A673 (cell line): Measurements from ENCODE around the gene VWA7. TPM values are rescaled to one million over a fixed set of nuclear protein-coding genes. Genes with fewer than 3 reads are reported as not detected.
"Not testable (repeated sequence)": the region's sequence is repeated elsewhere in the genome, so short reads cannot be mapped to it uniquely, and the experiment has no call there.

ENCODE experiments used
- BruUV-seq: library from RNA; stranded (reverse); fragments of 400-500 nt; replicated peaks from 2 replicates; lab custom pipeline; 2021; lab: Mats Ljungman, UMichigan
- CTCF ChIA-PET: fragments of 300-600 bp; sonication (Branson Sonifier 250); formaldehyde crosslinking; loops from one replicate; lab custom pipeline; 2022; ENCODE audit warnings: antibody characterized with exemption; lab: Charles Lee
- POLR2A ChIA-PET: fragments of 300-600 bp; sonication (Branson Sonifier 250); formaldehyde crosslinking; loops from one replicate; lab custom pipeline; 2022; ENCODE audit warnings: antibody characterized with exemption; ENCODE audit not compliant: low non-redundant PET; lab: Charles Lee
- DNase-seq: peaks from one replicate; pipeline ENCODE4 v3.0.0-alpha.2; 2015; ENCODE audit warnings: low spot score
- H3K27ac ChIP-seq: fragments of 200-600 bp; sonication (generic); 2 replicates; pipeline ENCODE4 v1.5.1; 2016; ENCODE audit warnings: mixed run types, low read depth, mild to moderate bottlenecking, mixed read lengths, antibody characterized with exemption, low read length; ENCODE audit not compliant: poor library complexity, severe bottlenecking
- H3K27me3 ChIP-seq: fragments of 200-600 bp; sonication (generic); replicated peaks from 2 replicates; pipeline ENCODE4 v1.6.1; 2017; ENCODE audit warnings: mixed run types, low read depth, mild to moderate bottlenecking, mixed read lengths, antibody characterized with exemption, low read length; ENCODE audit not compliant: insufficient read depth, poor library complexity
- H3K36me3 ChIP-seq: fragments of 200-600 bp; sonication (generic); 2 replicates; pipeline ENCODE4 v1.6.1; 2016; ENCODE audit warnings: mixed run types, mild to moderate bottlenecking, mixed read lengths, antibody characterized with exemption, low read length; ENCODE audit not compliant: insufficient read depth, poor library complexity, severe bottlenecking
- H3K4me1 ChIP-seq: fragments of 200-600 bp; sonication (generic); 2 replicates; pipeline ENCODE4 v1.6.1; 2017; ENCODE audit warnings: mixed run types, mild to moderate bottlenecking, mixed read lengths, antibody characterized with exemption, low read length; ENCODE audit not compliant: insufficient read depth, poor library complexity, severe bottlenecking
- H3K4me3 ChIP-seq: fragments of 200-600 bp; sonication (generic); 2 replicates; pipeline ENCODE4 v1.5.1; 2016; ENCODE audit warnings: low read depth, mixed run types, mild to moderate bottlenecking, mixed read lengths, low read length; ENCODE audit not compliant: poor library complexity, severe bottlenecking
- H3K9me3 ChIP-seq: fragments of 200-600 bp; sonication (generic); 2 replicates; pipeline ENCODE4 v1.6.1; 2016; ENCODE audit warnings: mixed run types, low read depth, mild to moderate bottlenecking, mixed read lengths, antibody characterized with exemption, low read length; ENCODE audit not compliant: poor library complexity, severe bottlenecking
- EZH2 ChIP-seq: fragments of 200-600 bp; sonication (generic); IDR thresholded peaks from 2 replicates; pipeline ENCODE4 v1.6.1; 2017; ENCODE audit warnings: borderline replicate concordance, low read depth, mild to moderate bottlenecking, mixed read lengths, antibody characterized with exemption, low read length; ENCODE audit not compliant: poor library complexity, severe bottlenecking
- intact Hi-C: fragments of 100-400 bp; cut with micrococcal nuclease; formaldehyde crosslinking; loops from one replicate; pipeline ENCODE4 v1.10.0; 2022; ENCODE audit not compliant: unreplicated experiment
- total RNA-seq: library from RNA; stranded (reverse); gene quantifications from 2 replicates; pipeline ENCODE4 v1.2.3, GENCODE V29; 2021
- TF ChIP-seq, protein P1 (sequence below): fragments of 300-800, 200-600 bp; sonication (generic); conservative IDR thresholded peaks from 2 replicates; pipeline ENCODE4 v1.5.1; 2017; ENCODE audit warnings: low read depth, mild to moderate bottlenecking, antibody characterized with exemption, low read length, moderate library complexity, mixed read lengths

VWA7 gene
- total RNA-seq, 1 experiment from 2014 or later, result 2.8 TPM

- ChIA-PET CTCF (no interaction called here), POLR2A (interaction anchor here (0.7 kb wide), 1 partner anchor 117 kb away, joined by 6 read pairs; the partner anchor contains the start of gene ABHD16A)
- DNase-seq, result no peak
- Histone ChIP-seq H3K9me3 (no peaks in the 10 kb centered on the region), H3K4me1 (peaks cover 7% of the 10 kb centered on the region), H3K27me3 (no peaks in the 10 kb centered on the region), H3K4me3 (no peak overlapping the region), H3K36me3 (no peaks in the 10 kb centered on the region), H3K27ac (no peak overlapping the region)
- intact Hi-C loops, result no loop called here
- no peak for TF ChIP-seq EZH2
- TF ChIP-seq, protein P1, sequence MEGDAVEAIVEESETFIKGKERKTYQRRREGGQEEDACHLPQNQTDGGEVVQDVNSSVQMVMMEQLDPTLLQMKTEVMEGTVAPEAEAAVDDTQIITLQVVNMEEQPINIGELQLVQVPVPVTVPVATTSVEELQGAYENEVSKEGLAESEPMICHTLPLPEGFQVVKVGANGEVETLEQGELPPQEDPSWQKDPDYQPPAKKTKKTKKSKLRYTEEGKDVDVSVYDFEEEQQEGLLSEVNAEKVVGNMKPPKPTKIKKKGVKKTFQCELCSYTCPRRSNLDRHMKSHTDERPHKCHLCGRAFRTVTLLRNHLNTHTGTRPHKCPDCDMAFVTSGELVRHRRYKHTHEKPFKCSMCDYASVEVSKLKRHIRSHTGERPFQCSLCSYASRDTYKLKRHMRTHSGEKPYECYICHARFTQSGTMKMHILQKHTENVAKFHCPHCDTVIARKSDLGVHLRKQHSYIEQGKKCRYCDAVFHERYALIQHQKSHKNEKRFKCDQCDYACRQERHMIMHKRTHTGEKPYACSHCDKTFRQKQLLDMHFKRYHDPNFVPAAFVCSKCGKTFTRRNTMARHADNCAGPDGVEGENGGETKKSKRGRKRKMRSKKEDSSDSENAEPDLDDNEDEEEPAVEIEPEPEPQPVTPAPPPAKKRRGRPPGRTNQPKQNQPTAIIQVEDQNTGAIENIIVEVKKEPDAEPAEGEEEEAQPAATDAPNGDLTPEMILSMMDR, result no peak
- no TSS peak for BruUV-seq
Measured at GRCh38 chr6:31819871-31820299, 42.8 kb upstream of the VWA7 start.

DNA sequence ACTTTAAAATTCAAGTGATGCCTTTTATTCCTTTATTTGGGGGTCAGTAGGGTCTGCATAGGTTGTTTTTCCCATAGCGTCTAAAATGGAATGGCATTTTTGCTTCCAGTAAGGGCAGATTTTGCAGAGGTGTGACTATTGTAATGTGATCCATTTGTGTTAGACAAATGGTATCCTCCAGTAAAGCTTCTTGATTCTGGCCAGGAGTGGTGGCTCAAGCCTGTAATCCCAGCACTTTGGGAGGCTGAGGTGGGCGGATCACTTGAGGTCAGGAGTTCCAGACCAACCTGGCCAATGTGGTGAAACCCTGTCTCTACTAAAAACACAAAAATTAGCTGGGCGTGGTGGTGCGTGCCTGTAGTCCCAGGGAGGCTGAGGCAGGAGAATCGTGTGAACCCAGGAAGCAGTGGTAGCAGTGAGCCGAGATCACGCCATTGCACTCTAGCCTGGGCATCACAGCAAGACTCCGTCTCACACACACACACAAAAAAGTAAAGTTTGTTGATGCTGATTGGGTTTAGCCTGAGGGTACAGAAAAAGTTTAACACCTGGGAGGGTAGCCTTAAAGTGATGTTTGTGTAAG lies 40.9 kb upstream of the VWA7 start:
- peak overlapping the region; percentile 50 for H3K4me3 ChIP-seq
- BruUV-seq, DNase-seq, intact Hi-C loops, H3K9me3 ChIP-seq, CTCF ChIA-PET, POLR2A ChIA-PET, H3K27me3 ChIP-seq, H3K36me3 ChIP-seq: not testable (repeated sequence)
- H3K4me1 ChIP-seq, result peaks cover 14% of the 10 kb centered on the region
- H3K27ac ChIP-seq, result peak overlapping the region; percentile 12

DNA sequence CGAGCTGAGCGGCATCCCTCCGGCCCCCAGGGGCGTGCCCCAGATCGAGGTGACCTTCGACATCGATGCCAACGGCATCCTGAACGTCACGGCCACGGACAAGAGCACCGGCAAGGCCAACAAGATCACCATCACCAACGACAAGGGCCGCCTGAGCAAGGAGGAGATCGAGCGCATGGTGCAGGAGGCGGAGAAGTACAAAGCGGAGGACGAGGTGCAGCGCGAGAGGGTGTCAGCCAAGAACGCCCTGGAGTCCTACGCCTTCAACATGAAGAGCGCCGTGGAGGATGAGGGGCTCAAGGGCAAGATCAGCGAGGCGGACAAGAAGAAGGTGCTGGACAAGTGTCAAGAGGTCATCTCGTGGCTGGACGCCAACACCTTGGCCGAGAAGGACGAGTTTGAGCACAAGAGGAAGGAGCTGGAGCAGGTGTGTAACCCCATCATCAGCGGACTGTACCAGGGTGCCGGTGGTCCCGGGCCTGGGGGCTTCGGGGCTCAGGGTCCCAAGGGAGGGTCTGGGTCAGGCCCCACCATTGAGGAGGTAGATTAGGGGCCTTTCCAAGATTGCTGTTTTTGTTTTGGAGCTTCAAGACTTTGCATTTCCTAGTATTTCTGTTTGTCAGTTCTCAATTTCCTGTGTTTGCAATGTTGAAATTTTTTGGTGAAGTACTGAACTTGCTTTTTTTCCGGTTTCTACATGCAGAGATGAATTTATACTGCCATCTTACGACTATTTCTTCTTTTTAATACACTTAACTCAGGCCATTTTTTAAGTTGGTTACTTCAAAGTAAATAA lies 40.2 kb upstream of the VWA7 start:
- POLR2A ChIA-PET, DNase-seq, intact Hi-C loops, H3K9me3 ChIP-seq, CTCF ChIA-PET, H3K36me3 ChIP-seq, H3K27me3 ChIP-seq: not testable (repeated sequence)
- Histone ChIP-seq H3K4me1 (peaks cover 14% of the 10 kb centered on the region), H3K27ac (peak overlapping the region; percentile 12), H3K4me3 (peak overlapping the region; percentile 50)
- TF ChIP-seq, protein P1, result peak; percentile 32; the same call in 1 of the 2 replicates
- TSS peak; percentile 73 for BruUV-seq
